T follicular helper cell (primary cell): ENCODE measurements around the gene HDAC4.

ENCODE experiments used
- DNase-seq: peaks from one replicate; pipeline ENCODE4 v3.0.0-alpha.2; 2020; ENCODE audit warnings: low read depth

Gene HDAC4

DNA sequence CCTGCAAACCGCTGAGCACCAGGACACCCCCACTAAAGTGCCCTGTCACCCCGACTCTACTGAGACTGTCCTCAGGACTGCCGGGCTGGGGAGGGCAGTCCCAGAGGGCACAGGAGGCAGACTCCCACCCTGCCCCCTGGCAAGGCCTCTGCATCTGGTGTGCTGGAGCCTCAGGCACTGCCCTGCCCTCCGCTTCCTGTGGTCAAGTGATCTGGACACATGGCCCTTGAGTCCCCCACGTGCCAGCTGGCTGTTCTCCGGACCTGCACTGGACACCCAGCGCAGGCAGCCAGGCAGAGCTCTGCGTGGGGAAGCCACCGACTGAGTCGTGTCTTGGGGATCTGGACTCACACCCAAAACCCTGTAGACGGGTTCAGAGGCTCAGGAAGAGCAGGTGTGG is 335.3 kb downstream of the HDAC4 start:
- DNase-seq, result no peak

DNA sequence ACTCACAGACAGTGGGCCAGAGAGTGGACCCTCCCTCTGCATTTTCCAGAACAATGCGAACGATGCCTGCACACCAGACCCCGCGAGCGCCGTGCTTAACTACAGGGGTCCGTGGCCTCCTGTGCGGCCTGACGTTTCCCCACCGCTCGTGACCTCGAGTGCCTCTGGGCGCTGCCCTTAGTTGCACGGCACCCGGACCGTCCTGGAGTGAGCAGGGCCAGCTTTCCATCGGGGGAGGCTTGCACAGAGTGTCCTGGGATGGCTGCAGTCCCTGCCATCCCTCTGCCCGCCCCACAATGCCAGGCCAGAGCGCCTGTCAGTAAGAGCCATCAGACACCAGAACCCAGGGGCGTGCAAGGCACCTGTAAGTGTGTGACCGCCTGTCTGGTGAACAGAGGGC is 335.9 kb downstream of the HDAC4 start:
- no peak for DNase-seq

DNA sequence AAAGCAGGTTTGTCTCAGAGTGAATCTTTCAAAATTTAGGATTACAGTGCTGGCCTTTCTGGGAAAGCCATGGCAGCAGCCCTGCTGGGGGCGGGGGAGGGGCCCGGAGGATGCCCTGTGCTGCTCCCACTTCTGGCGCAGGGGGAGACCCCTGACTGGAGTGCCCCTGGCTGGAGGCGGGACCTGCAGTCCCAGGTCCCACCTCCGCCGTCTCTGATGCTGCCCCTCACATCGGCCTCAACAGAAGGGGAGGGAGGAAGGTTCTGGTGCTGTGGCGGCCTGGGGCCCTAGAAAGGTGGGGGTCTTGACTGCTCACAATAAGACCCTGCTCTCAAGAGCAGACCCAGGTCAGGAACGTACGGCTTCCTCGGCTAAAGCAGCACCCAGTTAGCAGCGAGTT is 336.6 kb downstream of the HDAC4 start:
- no peak for DNase-seq

DNA sequence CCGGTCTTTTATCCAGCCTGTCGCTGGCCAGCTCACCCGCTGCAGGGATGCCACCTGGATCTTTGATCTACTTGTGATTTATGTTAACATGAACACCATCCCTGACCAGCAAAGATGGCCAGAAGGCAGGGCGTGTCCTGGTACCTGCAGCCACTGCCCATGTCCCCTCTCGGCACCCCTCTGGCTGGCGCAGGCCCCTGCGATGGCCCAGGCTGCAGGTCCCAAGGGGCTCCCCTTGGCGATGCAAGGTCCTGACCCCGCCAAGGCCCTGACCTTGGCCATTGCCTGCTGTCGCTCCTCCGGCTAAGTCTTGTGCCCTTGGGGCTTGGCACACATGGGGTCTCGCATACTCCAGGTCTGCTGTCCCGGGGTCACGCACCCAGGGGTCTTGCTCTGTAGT is 338.1 kb downstream of the HDAC4 start:
- DNase-seq, result no peak

DNA sequence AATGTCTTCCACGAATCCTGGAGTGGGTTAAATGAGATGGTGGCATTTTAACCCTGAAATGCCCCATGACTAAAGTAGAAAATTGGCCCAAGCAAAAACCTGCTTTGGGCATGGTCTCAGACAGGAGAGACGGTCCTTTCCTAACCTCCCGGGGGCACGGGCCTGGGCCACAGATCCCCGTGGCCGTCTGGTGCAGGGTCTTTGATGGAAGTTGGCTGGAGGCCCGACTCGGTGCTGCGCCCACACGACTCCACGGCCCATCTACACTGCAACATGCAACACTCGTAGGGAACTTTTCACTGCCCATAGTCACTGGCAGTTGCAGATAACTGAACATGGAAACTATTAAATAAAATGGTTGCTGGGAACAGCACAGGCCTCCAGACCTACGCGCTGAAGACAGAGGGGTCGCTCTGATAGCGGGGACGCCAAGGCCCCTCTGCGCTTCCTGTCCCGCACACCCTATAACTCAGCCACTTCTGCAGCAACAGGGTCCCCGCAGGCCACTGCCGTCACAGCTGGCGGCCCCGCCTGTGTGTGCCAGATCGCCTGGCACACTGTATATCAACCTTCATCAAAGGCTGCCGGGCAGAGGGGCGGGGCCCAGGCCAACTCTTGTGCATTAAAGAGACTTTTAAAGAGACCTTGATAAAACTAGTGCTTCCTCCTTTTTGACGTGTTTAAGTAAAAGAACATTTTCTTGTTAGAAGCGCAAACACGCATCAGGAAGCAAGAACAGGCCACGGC is 338.8 kb downstream of the HDAC4 start:
- no peak for DNase-seq

DNA sequence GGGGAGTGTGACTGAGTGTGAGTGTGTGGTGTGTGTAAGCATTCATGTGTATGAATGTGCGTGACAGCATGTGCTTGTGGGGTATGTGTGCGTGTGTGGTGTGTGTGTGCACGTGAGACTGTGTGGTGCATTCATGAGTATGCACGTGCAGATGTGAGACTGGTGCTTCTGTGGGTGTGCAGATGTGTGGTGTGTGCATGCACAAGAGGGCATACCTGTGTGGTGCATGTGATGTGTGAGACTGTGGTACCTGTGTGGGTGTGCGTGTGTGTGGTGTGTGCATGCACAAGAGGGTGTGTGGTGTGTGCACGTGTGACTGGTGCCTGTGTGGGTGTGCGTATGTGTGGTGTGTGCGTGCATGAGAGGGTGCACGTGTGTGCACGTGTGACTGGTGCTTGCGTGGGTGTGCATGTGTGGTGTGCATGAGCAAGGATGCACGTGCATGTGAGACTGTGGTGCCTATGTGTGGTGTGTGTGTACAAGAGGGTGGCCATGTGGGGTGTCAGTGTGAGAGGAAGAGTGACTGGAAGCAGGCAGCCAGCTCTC is 339.6 kb downstream of the HDAC4 start:
- no peak for DNase-seq

DNA sequence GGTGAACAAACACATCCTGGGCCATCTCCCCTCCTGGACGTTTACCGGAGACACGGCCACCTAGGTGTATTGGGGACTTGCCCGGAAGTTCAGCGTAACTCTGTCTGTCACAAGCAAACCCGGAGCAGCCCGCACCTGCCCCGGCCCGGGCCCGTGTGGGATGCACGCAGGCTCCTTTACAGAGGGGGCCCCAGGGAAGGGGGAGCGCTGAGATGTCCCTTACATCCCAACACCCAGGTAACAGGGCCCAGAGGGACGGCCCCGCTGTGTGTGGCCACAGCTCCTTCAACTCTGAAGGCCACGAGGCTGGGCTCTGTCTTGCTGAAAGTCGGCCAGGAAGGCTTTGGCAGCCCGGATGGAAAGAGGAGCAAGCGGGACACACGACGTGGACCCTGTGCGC is 340.1 kb downstream of the HDAC4 start:
- no peak for DNase-seq

DNA sequence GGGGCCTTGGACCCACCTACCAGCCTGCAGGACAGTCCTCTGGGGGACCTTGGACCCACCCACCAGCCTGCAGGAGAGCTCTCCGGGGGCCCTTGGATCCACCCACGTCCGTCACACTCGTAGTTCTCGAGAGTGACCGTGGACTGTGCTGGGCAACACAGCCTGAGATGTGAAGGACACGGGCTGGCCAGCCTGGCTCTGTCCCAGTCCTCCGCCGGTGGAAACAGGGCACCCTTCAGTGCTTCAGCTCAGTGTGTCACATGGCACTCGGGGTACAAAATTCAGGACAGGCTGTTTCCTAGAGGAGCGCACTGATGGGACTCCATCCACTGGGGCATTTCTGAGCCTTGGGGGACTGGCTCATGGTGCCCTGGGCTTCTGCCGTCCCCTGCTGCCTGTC is 341.0 kb downstream of the HDAC4 start:
- DNase-seq, result no peak

DNA sequence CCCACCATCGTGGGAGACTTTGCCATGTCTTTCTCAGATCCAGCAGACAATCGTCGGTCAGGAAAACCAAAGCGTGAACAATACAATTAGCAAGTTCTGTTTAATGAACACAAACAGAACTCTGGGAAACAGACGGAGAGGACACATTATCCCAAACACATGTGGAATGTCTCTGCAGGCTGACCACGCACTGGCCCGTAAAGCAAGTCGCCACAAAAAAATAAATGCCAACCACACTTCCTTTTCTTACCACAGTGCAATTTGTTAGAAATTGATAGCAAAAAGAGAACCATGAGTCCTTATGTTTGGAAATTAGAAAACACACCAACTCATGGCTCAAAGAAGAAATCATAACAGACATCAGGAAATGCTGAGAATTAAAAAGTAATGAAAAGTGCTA is 342.1 kb downstream of the HDAC4 start:
- no peak for DNase-seq

DNA sequence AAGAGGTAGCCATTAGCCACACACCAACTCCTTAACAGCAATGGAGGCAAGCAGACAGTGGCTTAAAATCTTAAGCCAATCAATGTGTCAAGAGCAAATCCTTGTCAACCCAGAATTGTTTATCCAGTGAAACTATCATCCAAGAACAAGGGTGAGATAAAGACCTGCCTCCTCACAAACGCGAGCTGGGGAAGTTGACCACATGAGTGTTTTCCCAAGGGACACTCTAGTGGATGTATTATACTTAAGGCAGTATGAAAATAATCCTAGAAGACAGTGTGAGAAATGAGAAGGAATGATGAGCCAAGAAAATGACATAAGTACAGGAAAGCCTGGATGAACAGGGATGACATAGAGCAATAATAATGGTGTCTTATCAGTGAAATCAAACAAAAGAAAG is 343.3 kb downstream of the HDAC4 start:
- no peak for DNase-seq

DNA sequence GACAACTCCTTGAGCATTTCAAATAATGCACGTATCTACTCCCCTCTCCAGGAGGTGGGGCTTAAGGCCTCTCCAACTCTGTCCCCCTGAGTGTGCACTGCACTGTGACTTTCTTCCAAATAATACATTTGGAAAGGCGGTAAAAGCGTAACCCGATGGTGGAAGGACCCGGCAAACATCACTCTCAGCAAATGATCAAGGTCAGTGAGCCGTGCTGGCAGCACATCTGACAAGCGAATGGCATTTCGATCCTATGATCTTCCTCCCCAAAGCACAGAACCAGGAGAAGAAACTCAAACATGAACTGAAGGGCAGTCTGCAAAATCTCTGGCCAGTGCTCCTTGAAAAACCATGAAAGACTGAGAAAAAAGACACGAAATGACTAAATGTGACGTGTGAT is 344.2 kb downstream of the HDAC4 start:
- no peak for DNase-seq

DNA sequence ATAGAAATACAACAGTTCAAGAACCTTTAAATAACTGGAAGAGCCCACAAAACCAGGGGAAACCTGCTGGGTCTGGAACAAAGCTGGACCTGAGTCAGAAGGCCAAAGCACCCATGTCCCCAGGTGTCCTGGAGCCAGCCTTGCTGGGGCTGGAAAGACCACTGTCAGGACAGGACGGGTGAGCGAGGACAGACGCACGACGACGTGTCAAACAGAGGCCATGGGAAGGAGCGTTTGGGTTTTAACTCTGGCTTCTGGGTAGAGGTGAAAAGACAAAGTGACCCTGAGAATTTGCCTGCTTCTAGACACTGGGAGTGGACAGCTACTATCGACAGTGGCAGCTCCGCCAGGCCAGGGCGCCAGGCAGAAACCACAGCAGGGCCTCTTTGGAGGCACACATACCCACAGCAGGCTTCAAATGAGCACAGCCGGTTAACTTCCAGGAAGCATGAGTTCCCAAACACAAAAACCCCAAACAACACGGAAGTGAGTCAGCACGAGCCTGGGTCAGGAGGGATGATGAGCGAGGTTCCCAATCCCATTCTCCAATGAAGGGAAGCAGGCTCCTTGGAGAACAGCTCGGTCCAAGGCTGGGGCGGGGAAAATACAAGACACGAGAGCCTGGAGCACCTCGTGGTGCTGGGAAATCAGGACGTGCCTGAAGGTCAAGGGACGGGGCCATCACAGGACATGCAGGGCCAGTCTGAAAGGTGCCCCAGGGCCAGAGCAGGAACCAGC is 344.9 kb downstream of the HDAC4 start:
- no peak for DNase-seq

DNA sequence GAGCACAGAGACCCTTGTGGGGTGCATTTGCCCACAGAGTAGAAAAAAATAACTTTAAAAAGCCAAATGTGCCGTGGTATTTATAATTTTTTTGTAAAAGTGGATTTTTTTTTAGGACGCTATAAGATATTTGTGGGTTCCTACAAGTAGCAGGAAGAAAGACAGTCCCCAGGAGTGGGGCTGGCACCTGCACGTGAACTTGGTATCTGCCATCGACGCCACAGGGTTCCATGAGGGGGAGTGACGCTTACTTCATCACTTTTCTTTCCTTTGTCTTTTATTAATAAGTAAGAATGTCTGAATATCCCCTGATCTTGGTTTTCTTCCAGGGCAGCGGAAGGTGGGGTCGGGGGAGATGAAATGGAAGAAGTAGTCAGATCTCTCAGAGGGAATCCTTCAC is 345.9 kb downstream of the HDAC4 start:
- no peak for DNase-seq

DNA sequence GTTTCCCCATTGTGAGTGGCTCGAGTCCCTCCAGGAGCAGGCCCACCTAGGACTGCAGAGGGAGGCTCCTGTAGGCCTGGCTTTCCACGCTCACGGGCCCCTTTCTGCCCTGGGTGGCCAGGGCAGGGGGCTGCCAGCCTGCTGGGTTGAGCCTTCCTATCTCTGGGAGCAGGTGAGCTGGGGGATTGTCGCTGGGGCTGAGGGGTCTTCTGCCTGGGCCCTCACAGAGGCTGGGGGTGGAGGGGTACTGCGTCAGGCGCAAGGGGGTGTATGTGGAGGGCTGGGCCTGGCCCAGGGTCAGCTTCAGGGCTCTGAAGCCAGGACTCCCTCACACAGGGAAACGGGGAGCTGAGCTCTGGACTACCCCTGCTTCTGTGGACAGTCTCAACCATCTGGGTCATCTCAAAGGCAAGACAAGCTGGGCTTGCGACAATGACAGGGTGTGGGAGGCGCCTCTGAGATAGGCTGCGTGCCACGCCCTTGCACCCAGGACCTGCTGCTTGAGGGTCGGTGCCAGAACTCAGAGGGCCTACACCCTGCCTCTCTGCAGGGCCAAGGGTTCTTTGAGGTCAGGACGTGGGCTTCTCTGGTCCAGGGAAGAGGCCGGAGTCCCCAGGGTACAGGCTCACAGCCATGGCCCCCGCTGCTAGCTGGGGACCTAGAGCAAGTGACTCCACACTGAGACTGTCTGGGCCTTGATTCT is 346.9 kb downstream of the HDAC4 start:
- DNase-seq, result no peak

DNA sequence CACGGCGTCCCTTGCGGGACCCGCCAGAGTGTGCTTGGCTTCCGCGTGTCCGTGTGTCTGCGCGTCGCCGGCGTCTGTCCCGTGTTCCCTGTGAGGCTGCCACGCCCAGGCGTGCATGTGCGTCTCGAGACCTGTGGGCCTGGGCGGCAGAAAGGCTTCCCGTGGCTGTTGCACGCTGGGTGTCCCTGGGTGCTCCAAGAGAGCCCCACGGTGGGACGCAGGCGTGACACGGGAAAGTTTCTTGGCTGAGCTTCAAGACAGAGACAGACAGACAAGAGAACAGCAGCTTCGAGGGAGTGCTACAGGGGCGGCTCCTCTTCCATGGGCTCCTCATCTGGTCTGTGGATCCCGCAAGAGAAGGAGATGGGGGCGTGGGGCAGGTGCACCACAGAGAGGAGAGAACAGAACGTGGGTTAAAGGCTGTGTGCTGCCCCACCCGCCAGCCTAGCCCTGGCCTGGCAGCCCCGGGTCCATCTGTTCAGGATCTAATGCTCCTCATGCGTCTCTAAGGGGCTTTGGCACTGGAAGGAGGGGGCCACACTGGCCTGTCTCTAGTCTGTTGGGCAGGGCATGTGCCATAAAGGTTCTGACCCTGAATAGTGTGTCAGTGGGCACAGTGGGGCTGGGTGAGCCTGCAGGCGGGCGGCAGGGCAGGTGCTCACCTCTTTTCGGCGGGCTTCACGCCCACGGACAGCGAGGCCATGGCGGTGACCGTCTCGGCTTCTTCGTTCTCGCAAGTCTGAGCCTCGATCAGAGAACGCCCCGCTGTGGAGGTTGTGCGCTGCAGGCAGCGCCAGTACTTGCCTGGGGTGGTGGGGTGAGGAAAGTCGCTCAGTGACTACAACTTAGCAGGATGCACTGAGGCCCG is 347.8 kb downstream of the HDAC4 start:
- no peak for DNase-seq

DNA sequence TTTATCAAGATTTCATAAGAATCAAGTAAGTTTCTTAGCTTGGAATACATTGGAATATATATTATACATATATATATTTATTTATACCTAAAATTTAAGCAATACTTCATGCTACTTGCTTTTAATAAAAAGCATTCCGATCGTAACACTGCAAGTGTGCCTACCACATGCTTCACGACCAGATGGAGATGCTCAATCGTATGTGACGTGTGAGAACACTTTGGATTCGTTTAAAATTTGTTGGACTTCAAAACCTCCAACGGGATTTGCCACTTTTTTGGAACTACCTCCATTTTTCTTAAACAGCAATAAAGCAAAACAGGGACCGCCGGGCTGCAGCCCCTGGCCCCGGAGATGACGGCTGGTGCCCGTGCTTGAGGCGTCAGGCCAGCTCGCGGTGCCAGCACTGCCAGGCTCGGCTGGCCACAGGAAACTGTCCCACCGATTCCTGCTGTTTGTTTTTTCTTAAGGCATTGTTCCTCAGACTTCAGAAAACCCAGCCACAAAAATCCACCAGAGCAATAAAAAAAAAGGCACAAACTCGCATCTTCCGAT is 348.9 kb downstream of the HDAC4 start:
- no peak for DNase-seq

DNA sequence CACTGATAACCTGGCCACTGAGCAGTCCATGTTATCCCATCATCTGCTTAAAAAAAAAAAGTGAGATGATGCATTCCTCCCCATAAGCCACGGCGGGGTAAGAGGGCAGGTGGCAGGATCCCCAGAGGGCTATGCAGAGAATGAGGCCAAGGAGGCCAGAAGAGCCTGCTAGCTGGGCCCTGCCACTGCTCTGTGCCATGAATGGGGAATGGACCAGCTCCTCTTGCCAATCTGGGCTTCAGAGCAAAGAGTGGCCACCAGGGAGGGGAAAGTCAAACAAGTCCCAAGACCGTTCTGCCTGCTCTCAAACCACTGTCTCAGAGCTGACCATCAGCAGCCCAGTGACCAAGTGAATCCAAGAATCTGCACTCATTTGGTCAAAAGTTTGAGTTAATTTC is 350.6 kb downstream of the HDAC4 start:
- DNase-seq, result no peak

DNA sequence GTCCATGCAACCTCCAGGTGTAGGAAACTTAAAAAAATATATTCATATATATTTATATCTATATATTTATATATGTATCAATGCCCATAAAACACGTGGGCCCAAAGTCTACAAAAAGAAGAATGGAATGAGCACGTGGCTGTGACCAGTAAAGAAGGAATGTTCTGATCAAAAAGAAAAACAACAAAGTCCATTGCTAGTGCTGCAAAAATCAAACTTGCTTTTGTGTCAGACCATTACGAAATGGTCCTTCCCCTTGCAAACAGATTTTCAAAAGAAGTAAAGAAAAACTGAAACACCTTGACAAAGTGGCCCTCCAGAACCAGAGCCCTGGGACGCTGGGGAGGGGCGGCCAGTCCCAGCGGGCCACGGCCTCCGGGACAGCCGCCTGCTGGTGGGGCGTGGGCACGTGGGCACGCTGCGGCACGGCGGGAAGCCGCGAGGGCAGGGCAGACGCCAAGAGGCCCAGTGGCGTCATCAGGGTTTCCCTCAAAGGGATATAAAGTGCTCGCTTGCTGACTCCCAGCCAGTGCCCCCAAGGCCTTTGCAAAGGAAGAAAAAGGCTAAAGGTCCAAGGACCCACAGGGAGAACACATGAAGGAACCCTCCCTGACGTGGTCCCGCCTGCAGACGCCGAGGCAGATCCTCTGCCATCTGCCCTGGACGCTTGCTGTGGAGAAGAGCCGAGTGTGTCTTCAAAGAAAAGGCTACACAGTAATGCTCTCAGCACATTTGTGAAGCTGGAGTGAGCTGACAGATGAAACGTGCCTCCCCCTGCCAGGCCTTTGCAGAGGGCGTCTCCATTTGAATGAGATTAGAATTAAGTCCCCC is 351.2 kb downstream of the HDAC4 start:
- no peak for DNase-seq

DNA sequence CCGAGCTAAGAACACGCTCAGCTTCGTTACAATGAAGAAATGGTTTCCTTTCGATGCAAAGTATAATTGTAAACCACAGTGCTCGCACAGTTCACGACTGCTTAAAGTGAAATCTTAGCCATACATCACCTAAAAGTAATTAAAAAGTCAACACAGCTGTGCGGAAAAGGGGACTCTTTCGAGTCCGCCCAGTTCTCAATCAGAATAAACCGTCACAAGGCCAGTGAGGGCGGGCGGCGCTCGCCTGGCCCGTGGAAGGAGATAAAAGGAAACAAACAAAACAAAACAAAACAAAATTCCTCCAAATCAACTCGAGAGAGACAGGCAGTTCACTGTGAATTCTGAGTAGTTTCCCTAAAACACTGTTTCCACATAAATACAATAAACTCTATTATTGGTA is 352.1 kb downstream of the HDAC4 start:
- no peak for DNase-seq

DNA sequence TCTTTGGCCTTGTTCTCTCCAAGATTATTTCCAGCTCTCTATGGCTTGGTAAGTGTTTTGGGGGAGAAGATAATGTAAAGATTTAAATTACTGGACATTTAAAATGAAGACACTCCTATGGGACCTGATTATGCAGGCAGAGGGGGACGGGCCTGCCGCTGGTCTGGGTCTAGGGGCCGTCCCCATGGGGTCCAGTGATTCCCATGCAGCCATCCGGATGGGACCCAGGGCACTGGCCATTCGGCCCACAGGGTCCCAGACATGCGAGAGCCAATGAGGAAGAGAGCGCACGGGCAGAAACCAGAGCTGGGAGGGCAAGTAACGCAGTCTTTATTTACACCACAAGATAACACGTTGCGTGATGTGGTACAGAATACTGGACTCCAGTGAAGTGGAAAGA is 353.0 kb downstream of the HDAC4 start:
- no peak for DNase-seq

DNA sequence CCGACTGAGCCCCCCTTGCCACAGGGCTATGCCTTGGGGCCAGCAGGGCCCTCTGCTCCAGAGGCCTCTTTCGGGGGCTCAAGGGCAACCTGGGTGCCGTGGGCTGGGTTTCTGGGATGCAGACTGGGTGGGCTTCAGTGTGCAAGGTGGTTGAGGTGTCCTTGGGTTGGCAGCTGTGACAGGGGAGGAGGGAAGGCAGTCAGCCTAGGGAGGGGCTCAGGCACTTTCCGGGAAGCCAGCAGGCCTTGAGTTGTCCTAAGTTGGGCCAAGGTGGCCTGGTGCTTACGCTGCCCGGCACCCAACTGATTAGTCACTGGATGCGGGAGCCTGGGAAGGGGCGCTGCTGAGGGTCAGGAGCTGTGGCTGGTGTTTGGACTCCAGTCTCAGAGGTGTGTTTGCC is 353.4 kb downstream of the HDAC4 start:
- no peak for DNase-seq
